ENCODE measurements around the gene TAF1C.

Gene TAF1C

GRCh38 chr16:84166796-84167695 is 19.8 kb downstream of the TAF1C start:
- TF ChIP-seq GATA3 (IDR thresholded peaks at IDR 0.05; ENCODE audit: low read depth, low read length) (no peak), GATA2 (IDR thresholded peaks at IDR 0.05; ENCODE audit: low read depth, low read length) (no peak)

- no peak for TF ChIP-seq GATA2 (IDR thresholded peaks at IDR 0.05; ENCODE audit: low read depth, low read length)
- no peak for TF ChIP-seq GATA3 (IDR thresholded peaks at IDR 0.05; ENCODE audit: low read depth, low read length)
Measured at GRCh38 chr16:84165746-84166145, 21.1 kb downstream of the TAF1C start.

GRCh38 chr16:84161801-84162200 is 25.1 kb downstream of the TAF1C start:
- TF ChIP-seq GATA3 (IDR thresholded peaks at IDR 0.05; ENCODE audit: low read depth, low read length) (no peak), GATA2 (IDR thresholded peaks at IDR 0.05; ENCODE audit: low read depth, low read length) (no peak)

- TF ChIP-seq GATA3 (IDR thresholded peaks at IDR 0.05; ENCODE audit: low read depth, low read length): no peak
- TF ChIP-seq GATA2 (IDR thresholded peaks at IDR 0.05; ENCODE audit: low read depth, low read length): no peak
Measured at GRCh38 chr16:84161037-84161436, 25.8 kb downstream of the TAF1C start.

- TF ChIP-seq GATA3 (IDR thresholded peaks at IDR 0.05; ENCODE audit: low read depth, low read length): no peak
- TF ChIP-seq GATA2 (IDR thresholded peaks at IDR 0.05; ENCODE audit: low read depth, low read length): no peak
Measured at GRCh38 chr16:84159800-84160199, 27.1 kb downstream of the TAF1C start.

GRCh38 chr16:84159007-84159406 is 27.9 kb downstream of the TAF1C start:
- no peak for TF ChIP-seq GATA2 (IDR thresholded peaks at IDR 0.05; ENCODE audit: low read depth, low read length)
- TF ChIP-seq GATA3 (IDR thresholded peaks at IDR 0.05; ENCODE audit: low read depth, low read length): no peak

GRCh38 chr16:84156342-84156784 is 30.5 kb downstream of the TAF1C start:
- no peak for TF ChIP-seq GATA3 (IDR thresholded peaks at IDR 0.05; ENCODE audit: low read depth, low read length)
- no peak for TF ChIP-seq GATA2 (IDR thresholded peaks at IDR 0.05; ENCODE audit: low read depth, low read length)

GRCh38 chr16:84155771-84156170 is 31.1 kb downstream of the TAF1C start:
- TF ChIP-seq GATA2 (IDR thresholded peaks at IDR 0.05; ENCODE audit: low read depth, low read length): no peak
- TF ChIP-seq GATA3 (IDR thresholded peaks at IDR 0.05; ENCODE audit: low read depth, low read length): no peak

GRCh38 chr16:84155226-84155625 is 31.6 kb downstream of the TAF1C start:
- TF ChIP-seq GATA3 (IDR thresholded peaks at IDR 0.05; ENCODE audit: low read depth, low read length): no peak
- TF ChIP-seq GATA2 (IDR thresholded peaks at IDR 0.05; ENCODE audit: low read depth, low read length): no peak

- TF ChIP-seq GATA2 (IDR thresholded peaks at IDR 0.05; ENCODE audit: low read depth, low read length) (no peak), GATA3 (IDR thresholded peaks at IDR 0.05; ENCODE audit: low read depth, low read length) (no peak)
Measured at GRCh38 chr16:84153660-84154214, 33.1 kb downstream of the TAF1C start.

- no peak for TF ChIP-seq GATA2 (IDR thresholded peaks at IDR 0.05; ENCODE audit: low read depth, low read length)
- no peak for TF ChIP-seq GATA3 (IDR thresholded peaks at IDR 0.05; ENCODE audit: low read depth, low read length)
Measured at GRCh38 chr16:84150926-84151325, 35.9 kb downstream of the TAF1C start.

- TF ChIP-seq GATA3 (IDR thresholded peaks at IDR 0.05; ENCODE audit: low read depth, low read length) (no peak), GATA2 (IDR thresholded peaks at IDR 0.05; ENCODE audit: low read depth, low read length) (no peak)
Measured at GRCh38 chr16:84144859-84145639, 41.8 kb downstream of the TAF1C start, which contains the start of the genes DNAAF1 and HSDL1. TSS of gene DNAAF1 (plus strand) at chr16:84145308. CDS start at chr16:84145441, 133 bp downstream. TSS of gene HSDL1 (minus strand) at chr16:84145177. CDS start at chr16:84131321, 13,856 bp downstream.

GRCh38 chr16:84144209-84144858 is 42.5 kb downstream of the TAF1C start:
- TF ChIP-seq GATA2 (IDR thresholded peaks at IDR 0.05; ENCODE audit: low read depth, low read length) (no peak), GATA3 (IDR thresholded peaks at IDR 0.05; ENCODE audit: low read depth, low read length) (no peak)
